NCI-H128 (cell line): ENCODE results near the gene JAKMIP3.

Experiments
- DNase-seq: peaks from one replicate; lab custom pipeline; 2025; ENCODE audit not compliant: unreplicated experiment; lab: John Stamatoyannopoulos, UW

JAKMIP3 gene

GRCh38 chr10:132110111-132110521, 44.4 kb downstream of the JAKMIP3 start:
- no peak for DNase-seq

GRCh38 chr10:132110713-132111112, 45.0 kb downstream of the JAKMIP3 start:
- DNase-seq = no peak

- no peak for DNase-seq
Observed at GRCh38 chr10:132111121-132111731, 45.5 kb downstream of the JAKMIP3 start.

- DNase-seq = no peak
Observed at GRCh38 chr10:132111871-132112341, 46.2 kb downstream of the JAKMIP3 start.

GRCh38 chr10:132112611-132113010, 46.9 kb downstream of the JAKMIP3 start:
- no peak for DNase-seq

GRCh38 chr10:132113206-132113605, 47.5 kb downstream of the JAKMIP3 start:
- DNase-seq = no peak

- DNase-seq = no peak
Observed at GRCh38 chr10:132113766-132114365, 48.1 kb downstream of the JAKMIP3 start.

GRCh38 chr10:132114953-132115520, 49.3 kb downstream of the JAKMIP3 start:
- no peak for DNase-seq
